Measurements from ENCODE around the gene ITCH.
"Not testable (repeated sequence)": the region's sequence is repeated elsewhere in the genome, so short reads cannot be mapped to it uniquely, and the experiment has no call there.

The ITCH gene

GRCh38 chr20:34344238-34344637, 18.8 kb upstream of the ITCH start:
- DNase-seq (ENCODE audit: low spot score), result no peak

DNA sequence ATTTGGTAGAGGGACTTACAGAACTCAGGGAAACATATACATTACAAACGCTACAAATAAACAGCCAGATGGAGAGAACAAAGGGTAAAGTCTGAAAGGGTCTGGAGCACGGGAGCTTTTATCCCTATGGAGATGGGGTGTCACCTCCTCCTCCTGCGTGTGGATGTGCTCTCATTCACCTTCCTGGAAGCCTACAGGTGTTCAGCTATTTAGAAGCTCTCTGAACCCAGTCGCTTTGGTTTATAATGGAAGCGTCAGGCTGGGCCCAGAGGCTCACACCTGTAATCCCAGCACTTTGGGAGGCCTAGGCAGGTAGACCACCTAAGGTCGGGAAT, 17.7 kb upstream of the ITCH start:
- DNase-seq (ENCODE audit: low spot score), result no peak

DNA sequence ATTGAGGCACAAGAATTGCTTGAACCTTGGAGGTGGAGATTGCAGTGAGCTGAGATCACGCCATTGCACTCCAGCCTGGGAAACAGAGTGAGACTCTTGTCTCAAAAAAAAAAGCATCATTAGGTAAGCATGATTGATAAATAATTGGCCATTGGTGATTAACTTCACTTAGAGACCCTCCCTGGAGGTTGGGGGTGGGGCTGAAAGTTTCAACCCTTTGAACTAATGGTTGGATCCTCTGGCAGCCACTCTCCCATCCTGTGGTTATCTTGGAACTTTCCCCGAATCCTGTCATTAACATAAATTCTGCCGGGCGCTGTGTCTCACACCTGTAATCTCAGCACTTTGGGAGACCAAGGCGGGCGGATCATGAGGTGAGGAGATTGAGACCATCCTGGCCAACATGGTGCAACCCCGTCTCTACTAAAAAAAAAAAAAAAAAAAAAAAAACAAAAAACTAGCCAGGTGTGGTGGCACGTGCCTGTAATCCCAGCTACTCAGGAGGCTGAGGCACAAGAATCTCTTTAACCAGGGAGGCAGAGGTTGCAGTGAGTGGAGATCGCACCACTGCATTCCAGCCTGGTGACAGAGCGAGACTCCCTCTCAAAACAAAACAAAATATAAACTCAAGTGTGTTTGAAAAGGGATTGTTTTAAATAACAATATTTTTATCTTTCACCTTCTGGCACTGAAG, 17.1 kb upstream of the ITCH start:
- DNase-seq (ENCODE audit: low spot score), result not testable (repeated sequence)

- DNase-seq (ENCODE audit: low spot score), result not testable (repeated sequence)
Measured at GRCh38 chr20:34346533-34346865, 16.6 kb upstream of the ITCH start.

DNA sequence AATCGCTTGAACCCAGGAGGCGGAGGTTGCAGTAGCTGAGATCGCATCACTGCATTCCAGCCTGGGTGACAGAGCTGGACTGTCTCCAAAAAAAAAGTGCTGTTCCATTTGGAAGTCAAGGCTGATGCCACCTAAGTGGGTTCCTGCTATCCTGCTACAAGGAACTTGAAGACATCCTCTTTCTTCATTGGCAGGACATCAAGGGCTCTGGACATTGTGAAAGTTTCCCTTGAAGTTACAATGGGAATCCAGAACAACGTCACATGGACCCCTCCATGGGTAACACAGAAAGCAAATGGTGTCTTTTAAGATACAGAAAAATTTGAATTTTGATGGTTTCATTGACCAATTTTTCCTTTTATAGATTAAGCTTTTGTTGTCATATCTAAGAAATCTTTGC, 15.5 kb upstream of the ITCH start:
- no peak for DNase-seq (ENCODE audit: low spot score)

DNA sequence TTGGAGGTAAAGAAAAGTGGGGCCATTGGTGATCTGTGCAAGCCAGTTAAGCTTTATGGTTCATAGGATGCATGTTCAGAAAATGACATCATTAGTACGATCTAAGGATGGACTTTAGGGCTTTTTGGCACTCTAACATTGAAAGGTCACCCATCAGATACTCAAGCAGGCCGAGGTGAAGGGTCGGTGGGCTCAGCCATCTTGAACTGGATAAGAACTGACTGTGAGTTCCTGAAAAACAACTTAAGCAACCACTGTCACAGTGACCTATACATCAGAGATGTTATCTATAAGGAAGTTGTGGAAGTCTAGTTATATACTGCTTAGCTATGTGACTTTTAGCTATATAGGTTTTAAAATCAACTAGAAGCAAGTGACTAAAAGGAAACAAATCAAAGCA, 13.0 kb upstream of the ITCH start:
- no peak for DNase-seq (ENCODE audit: low spot score)

GRCh38 chr20:34353467-34353866, 9.6 kb upstream of the ITCH start:
- not testable (repeated sequence) for DNase-seq (ENCODE audit: low spot score)

GRCh38 chr20:34355427-34355826, 7.6 kb upstream of the ITCH start:
- DNase-seq (ENCODE audit: low spot score), result no peak

GRCh38 chr20:34359729-34360128, 3.3 kb upstream of the ITCH start:
- DNase-seq (ENCODE audit: low spot score), result not testable (repeated sequence)

DNA sequence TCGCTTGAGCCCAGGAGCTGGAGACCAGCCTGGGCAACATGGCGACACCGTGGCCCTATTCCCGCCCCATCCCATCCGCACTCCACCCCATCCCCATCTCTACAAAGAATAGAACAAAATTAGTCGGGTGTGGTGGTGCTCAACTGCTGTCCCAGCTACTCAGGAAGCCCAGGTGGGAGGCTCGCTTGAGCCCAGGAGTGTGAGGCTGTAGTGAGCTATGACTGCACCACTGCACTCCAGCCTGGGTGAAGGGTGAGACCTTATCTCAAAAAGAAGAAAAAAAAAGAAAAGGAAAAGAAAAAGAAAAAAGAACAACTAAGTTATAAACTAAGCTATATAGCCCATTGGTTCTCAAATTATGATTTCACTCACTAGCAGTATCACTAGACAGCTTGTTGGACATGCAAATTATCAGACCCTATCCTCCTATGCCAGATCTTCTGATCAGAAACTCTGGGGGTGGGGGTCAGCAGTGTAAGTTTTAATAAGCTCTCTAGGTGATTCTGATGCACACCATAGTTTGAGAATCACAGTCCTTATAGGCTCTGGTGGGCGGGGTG, 491 bp upstream of the ITCH start:
- DNase-seq (ENCODE audit: low spot score), result no peak

DNA sequence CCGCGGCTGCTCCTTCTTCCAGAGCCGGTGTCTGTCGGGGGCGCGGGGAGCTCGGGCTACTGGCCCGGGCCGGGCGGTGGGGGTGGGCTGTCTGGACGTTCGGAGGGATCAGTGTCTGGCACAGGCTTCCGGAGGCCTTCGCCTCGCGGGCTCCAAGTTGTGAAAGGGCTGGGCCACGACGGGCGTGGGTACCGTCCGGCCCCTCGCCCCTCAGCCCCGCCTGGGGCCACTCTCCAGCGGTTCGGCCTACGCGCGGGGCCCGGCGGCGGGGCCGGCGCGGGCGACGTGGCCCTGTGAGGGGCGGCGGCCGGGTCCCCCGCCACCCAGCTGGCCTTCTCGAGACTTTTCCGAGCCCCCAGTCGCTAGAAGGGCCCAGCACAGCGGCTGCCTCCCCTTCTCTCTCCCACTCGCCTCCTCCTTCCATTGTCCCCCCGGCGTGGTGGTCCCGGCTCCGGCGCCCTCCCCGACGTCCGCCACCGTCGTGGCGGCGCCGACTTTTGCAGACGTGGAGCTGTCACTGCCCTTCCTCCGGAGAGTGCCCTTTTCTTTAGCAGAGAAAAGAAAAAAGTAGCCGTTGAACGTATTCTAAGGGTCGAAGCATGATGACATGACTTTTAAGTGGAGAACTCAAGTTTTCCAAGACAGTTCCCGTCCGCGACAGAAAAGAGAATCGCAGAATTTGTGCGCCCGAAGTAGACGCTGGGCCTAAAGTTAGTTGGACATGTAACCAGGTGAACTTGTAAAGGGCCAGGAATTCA, 571 bp downstream of the ITCH start:
- no peak for DNase-seq (ENCODE audit: low spot score)

DNA sequence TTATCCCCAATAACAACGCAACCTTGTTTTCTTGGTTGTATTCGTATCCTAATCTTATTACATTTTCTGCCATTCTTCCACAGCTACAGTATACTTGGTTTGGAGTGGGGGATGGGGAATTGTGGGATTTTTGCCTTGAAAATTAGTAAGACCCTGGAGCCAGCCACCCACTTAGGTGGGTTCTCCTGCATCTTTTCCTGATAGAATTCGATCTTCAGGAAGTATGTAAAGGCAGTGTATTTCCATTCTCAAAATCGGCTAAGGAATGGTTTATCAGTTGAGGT, 1.1 kb downstream of the ITCH start:
- no peak for DNase-seq (ENCODE audit: low spot score)

DNA sequence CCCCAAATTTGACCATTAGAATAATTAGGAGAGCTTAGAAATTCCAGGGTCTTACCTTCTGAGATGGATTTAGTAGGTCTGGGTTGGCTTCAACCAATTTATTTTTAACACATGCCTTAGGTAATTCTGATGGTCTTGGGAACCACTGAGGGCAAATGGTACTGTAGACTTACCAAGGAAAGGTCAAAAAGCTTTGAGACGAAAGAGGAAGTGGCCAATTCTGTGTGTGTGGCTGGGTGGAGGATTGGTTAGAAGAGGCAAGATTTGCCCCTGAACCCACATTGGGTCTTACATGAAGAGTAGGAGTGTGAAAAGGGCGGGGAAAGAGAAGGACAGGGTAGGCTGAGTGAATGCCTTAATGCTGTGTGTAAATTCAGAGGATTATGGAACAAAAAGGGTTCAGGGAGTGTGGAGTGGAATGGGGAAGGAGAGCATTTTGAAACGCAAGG, 2.7 kb downstream of the ITCH start:
- DNase-seq (ENCODE audit: low spot score), result no peak

DNA sequence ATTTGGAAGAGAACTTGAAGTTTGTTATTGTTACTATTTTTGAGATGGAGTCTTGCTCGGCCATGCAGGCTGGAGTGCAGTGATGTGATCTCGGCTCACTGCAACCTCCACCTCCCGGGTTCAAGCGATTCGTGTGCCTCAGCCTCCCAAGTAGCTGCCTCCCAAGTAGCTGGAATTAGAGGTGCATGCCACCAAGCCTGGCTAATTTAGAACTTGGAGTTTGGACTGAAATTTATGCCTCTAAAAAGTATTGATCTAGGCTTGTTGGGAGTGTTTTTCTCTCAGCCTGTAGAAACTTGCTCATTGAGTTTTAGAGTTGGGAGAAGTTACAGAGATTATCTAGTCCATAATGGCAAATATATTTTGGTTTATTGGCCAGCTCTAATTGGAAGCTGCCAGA, 4.1 kb downstream of the ITCH start:
- no peak for DNase-seq (ENCODE audit: low spot score)

DNA sequence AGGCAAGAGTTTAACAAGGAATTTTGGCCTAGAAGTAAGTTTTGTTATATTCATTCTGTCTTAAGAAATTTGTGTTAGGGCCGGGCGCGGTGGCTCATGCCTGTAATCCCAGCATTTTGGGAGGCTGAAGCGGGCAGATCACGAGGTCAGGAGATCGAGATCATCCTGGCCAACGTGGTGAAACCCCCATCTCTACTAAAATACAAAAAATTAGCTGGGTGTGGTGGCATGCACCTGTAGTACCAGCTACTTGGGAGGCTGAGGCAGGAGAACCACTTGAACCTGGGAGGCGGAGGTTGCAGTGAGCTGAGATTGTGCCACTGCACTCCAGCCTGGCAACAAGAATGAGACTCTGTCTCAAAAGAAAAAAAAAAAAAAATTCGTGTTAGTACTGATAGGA, 4.8 kb downstream of the ITCH start:
- DNase-seq (ENCODE audit: low spot score), result not testable (repeated sequence)

DNA sequence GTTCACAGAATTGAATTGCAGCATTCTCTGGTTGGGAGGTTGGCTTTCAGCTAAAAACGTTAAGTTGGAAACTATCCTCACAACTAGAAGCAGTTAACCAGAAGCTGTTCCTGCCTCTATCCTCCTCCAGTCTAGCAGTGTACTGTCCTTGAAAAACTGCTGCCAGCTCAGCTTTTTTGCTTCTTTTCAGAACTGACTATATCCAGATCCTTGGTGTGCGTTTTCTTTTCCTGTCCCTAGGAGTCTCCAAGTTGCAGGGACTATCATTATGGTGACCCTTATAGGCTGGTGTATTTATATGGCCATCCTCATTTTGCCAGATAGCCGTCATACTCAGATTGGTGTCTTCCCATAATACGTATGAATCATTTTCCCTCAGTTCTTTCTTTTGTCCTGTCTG, 5.5 kb downstream of the ITCH start:
- DNase-seq (ENCODE audit: low spot score), result no peak

DNA sequence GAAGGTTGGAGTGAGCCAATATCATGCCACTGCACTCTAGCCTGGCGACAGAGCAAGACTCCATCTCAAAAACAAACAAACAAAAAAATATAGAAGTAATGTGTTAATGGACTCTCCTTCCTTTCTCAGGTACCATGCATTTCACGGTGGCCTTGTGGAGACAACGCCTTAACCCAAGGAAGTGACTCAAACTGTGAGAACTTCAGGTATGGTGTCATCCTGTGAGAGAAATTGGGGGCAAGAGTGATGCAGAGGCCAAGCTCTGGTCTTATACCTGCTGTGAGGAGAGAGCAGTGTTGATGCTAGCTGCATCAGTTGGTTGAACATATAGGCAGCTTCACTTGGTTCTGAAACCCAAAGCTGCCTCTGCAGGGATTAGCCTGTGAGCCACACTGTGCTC, 6.2 kb downstream of the ITCH start:
- no peak for DNase-seq (ENCODE audit: low spot score)

DNA sequence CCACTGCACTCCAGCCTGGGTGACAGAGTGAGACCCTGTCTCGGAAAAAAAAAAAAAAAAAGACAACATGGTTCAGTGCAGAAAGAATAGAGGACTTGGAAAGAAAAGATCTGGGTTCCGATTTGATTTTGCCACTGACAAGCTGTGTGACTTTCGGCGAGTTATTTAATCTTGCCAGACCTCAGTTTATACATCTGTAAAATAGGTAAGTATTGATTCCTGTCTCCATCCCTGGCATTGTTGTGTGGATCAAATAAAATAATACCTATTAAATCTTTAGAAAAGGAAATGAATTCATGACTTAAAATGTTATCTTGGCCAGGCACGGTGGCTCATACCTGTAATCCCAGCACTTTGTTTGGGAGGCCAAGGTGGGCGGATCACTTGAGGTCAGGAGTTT, 7.0 kb downstream of the ITCH start:
- no peak for DNase-seq (ENCODE audit: low spot score)

DNA sequence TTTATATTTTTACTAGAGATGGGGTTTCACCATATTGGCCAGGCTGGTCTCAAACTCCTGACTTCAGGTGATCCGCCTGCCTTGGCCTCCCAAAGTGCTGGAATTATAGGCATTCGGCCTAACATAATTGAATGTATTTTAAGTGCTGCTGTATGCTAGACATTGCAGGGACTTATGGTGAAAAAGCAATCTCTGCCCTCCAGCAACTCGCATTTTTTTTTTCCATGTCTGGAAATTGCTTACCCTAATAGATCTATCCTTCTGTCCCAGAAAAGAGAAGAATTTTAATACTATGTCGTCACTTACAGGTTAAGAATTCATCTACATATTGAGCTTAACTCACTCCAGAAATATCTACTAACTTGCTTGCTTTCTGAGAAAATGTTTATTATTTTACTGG, 10.4 kb downstream of the ITCH start:
- no peak for DNase-seq (ENCODE audit: low spot score)

- no peak for DNase-seq (ENCODE audit: low spot score)
Measured at GRCh38 chr20:34374209-34374760, 11.2 kb downstream of the ITCH start.

DNA sequence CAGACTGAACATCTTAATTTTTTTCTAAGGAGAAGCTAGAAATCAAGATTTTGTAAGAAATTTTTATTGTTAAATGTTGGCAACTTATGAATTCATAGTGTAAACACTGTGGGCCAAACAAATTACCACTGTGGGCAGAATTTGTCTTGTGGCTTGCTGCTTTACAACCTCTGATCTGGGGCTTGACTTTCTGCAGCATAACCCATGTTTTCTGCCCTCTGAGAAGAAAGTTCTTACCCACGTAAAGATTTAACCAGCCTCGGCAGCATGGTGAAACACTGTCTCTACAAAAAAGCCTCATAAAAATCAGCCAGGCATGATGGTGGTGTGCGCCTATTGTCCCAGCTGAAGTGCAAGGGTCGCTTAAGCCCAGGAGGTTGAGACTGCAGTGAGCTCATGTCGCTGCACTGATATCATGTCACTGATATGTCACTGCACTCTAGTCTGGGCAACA, 12.9 kb downstream of the ITCH start:
- no peak for DNase-seq (ENCODE audit: low spot score)

- DNase-seq (ENCODE audit: low spot score), result no peak
Measured at GRCh38 chr20:34377072-34377847, 14.2 kb downstream of the ITCH start.

DNA sequence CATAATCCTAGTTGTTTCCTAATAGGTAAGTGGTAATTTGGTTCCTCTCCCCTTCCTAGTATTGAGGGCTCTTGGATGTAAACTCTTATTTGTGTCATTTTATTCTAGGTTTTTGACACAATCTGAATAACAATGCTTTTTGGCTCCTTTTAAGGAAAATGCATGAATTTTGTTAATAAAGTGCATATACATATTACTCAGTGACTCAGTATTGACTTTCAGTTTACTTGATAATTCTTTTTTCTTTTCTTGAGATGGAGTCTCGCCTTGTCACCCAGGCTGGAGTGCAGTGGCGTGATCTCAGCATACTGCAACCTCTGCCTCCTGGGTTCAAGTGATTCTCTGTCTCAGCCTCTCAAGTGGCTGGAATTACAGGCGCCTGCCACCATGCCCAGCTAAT, 19.1 kb downstream of the ITCH start:
- DNase-seq (ENCODE audit: low spot score), result no peak

All from D341Med (cell line).